Lower leg skin (tissue), 3 donors: ENCODE measurements around the gene PLCZ1.

ENCODE experiments used
- POLR2A ChIP-seq, 2 donors: fragments of 450-650 bp; IDR thresholded peaks; one replicate each; pipeline ENCODE4 v1.6.1; 2016 to 2017; ENCODE audit warnings: antibody characterized with exemption in 2 of 2, mild to moderate bottlenecking in 1 of 2, moderate library complexity in 1 of 2
- TF ChIP-seq, protein P1 (sequence below), 3 donors: fragments of 450-650 bp; IDR thresholded peaks; one replicate each; pipeline ENCODE4 v1.5.1; 2016; ENCODE audit warnings: antibody characterized with exemption in 3 of 3, mild to moderate bottlenecking in 3 of 3, moderate library complexity in 2 of 3

DNA sequence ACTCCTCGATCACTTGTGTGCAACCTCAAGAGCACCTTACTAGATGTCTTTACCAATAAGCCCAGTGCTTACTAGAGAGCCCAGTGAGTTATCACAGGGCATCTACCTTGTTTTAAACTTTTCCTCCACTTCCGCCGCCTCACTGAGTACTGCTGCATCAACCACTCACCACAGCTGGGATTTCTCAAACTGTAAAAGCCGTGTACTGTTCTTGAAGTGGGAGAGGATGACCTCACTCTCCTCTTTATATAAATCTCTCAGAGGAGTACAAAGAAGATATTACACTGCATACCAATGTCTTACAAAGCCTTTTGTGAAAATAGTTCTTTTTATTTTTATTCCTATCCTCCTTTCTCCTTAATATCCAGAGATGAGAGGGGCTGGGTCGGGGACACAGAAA lies 94.1 kb downstream of the PLCZ1 start:
- TF ChIP-seq, protein P1, sequence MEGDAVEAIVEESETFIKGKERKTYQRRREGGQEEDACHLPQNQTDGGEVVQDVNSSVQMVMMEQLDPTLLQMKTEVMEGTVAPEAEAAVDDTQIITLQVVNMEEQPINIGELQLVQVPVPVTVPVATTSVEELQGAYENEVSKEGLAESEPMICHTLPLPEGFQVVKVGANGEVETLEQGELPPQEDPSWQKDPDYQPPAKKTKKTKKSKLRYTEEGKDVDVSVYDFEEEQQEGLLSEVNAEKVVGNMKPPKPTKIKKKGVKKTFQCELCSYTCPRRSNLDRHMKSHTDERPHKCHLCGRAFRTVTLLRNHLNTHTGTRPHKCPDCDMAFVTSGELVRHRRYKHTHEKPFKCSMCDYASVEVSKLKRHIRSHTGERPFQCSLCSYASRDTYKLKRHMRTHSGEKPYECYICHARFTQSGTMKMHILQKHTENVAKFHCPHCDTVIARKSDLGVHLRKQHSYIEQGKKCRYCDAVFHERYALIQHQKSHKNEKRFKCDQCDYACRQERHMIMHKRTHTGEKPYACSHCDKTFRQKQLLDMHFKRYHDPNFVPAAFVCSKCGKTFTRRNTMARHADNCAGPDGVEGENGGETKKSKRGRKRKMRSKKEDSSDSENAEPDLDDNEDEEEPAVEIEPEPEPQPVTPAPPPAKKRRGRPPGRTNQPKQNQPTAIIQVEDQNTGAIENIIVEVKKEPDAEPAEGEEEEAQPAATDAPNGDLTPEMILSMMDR (IDR thresholded peaks at IDR 0.05), result no peak
- no peak for TF ChIP-seq POLR2A (IDR thresholded peaks at IDR 0.05)
